Adipose tissue (tissue), 3 donors: ENCODE results near the gene GRIN2B. TPM values are rescaled to one million over a fixed set of nuclear protein-coding genes. Genes with fewer than 3 reads are reported as not detected.

ENCODE experiments used
- H3K27ac ChIP-seq: one replicate; pipeline ENCODE4 v1.5.1; 2013; ENCODE audit warnings: low read depth, low read length
- WGBS, 3 donors: extraction: QIAGEN DNeasy Blood & Tissue Kit; methylation state at CpG; one replicate each; pipeline ENCODE4 v1.1.7; 2013; 5-methylcytosine and 5-hydroxymethylcytosine counted together
- polyA plus RNA-seq, 3 donors: library from polyadenylated mRNA; stranded (reverse); fragments of 200-250 nt; gene quantifications; one replicate each; pipeline ENCODE4 v1.2.3, GENCODE V29; 2013
- donor health status: healthy with polysubstance abuse.
- donor health status: Bipolar disorder and iron deficiency.
- donor health status: healthy.

The GRIN2B gene
- polyA plus RNA-seq, result under 1 TPM in 2 of 3 donors, not detected in 1; 0.01 to 0.16 TPM

DNA sequence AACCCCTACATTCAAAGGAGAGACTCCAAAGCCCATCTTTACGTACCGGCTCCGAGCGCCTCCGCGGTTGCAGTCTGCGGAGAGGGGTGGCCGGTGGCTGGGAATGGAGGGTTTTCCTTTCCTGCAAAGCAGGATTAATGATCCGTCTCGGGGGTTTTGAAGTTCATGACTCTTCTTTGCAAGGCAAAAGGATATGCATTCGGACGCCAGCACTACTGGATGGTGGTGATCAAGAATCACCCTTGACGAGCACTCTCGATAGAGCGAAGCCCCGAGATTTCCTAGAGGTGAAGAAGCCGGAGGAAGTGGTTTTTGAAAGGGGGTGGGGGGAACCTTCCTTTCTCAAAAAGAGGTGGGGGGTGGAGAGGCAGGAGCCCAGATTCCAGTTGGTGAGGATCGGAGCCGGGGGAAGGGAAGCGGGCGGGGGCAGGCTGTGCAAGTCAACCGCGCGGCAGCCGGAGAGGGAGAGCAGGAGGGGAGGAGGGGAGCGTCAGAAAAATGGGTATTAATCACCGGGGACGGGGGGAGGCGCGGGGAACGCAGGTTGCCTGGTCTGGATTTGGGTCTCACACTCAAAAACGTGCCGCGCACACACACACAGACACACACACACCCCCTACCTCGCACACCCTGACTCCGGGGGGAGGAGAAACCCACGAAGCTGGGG, at the start of gene GRIN2B:
GRIN2B (minus strand) TSS at position 307 of the 667 bp plus-strand sequence. CDS start 115,394 bp downstream, outside the sequence.
- 2% methylated on average over 28 to 37 of the region's 37 CpGs for WGBS, 3 donors
- H3K27ac ChIP-seq, result no peak within 1 kb of the TSS

DNA sequence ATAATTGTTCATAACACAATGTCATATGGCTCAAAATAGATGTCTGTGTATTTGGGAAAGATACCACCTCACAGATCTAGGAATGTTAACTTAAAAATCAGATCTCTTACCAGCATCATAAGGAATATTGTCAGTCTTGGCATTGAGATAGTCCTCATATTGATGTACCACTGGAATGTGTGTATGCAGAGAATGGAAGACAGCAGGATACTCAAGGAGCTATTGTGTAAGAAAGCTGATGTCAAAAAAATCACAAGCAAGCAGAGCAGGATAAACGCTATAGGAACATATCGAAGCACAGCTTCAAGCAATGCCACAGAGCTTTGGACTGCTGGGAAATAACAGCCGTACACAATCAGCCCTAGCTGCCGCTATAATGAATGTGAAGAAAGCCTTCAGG, 45.1 kb upstream of the GRIN2B start:
- 82 to 91% (median 88%) methylated on average over 4 of the region's 4 CpGs for WGBS, 3 donors

DNA sequence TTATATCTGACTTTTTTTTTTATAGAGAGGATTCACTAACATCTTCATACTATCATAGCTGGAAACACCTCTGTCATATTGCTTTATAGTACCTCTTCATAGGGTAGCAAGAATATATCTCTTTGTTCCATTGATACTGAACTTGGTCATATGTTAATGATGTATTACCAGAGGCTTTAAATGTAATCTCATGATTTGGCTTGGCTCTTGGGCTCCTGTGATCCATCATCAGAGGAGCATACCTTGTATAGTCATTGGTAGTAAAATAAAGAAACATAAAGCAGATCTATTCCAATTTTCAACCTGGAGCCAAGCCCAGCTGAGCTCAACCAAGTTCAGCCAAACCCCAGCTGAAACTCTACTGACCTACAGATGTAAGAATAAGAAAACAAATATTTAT, 43.2 kb upstream of the GRIN2B start:
- H3K27ac ChIP-seq, result no peak overlapping the region

More for the DNA sequence above, 45.1 kb upstream of the GRIN2B start:
- no peak overlapping the region for H3K27ac ChIP-seq

DNA sequence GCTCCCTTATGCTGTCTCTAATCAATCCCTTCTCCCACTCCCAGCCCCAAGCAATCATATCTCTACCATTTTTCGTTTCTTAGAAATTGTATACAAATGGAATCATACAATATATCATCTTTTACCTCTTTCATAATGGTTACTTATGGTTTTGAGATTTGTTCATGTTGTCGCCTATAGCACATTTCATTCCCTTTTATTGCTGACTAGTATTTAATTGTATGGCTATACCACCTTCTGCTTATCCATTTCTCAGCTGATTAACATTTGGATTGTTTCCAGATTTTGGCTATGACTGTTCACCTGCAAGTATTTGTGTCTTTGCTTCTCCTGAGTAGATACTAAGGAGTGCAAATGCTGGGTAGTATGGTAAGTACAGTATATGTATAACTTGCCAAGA, 36.7 kb upstream of the GRIN2B start:
- no peak overlapping the region for H3K27ac ChIP-seq
- 67 to 70% (median 70%) methylated on average over 2 of the region's 2 CpGs for WGBS, 3 donors

DNA sequence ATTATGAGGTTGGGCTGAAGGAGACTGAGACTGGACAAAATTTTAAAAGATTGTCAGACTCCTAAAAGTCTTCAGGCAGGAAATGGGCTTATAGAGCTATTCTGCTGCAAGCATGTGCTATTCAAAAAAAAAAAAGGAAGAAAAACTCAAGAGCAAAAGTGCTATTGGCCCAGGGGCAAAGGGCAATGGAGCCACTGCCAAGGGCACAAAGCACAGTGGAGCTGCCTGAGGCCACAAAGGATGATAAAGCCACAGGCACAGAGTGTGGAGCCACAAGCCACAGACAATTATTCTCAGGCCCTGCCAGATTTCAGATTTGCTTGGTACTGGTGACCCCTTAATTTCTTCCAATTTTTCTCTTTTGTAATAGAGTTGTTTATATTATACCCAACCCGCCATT, 29.6 kb upstream of the GRIN2B start:
- H3K27ac ChIP-seq, result no peak overlapping the region
- 77 to 91% (median 89%) methylated on average over 1 of the region's 1 CpG for WGBS, 3 donors

DNA sequence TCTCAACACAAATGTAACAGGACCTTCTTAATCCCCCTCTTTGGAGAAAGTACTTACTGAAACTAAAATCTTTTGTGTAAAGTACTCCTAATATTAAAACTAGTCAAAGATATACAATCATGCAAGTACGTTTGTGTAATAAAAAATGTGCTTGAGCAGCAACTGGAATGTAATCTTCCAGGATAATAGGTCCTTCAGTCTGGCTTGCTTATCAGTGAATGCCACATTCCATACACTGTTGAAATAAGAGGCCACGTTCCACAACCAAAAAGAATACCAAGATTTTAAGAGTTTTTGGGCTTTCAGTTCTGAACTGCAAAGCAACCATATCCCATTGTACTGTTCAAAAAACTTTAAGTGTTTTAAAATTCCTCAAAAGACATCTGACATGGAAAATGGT, 26.2 kb upstream of the GRIN2B start:
- 14 to 32% (median 21%) methylated on average over 2 of the region's 2 CpGs for WGBS, 3 donors
- no peak overlapping the region for H3K27ac ChIP-seq

DNA sequence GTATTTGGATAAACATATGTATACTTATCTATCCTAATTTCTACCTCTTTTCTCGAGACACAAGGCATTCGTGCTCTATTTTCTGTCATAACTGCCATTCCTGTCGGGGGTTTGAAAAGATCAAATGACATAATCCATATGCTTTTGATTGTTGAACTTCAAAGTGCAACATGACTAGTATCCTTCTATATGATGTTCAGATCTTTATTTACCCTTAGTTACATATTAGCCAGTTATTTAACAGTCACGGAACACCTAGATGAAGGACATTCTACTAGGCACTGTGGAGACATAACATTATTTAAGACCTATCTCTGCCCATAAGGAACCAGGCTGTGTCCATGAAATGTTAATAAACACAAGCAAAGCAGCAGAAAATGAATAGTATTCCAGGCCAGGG, 11.2 kb upstream of the GRIN2B start:
- WGBS, 3 donors, result 45 to 87% (median 85%) methylated on average over 4 of the region's 4 CpGs

DNA sequence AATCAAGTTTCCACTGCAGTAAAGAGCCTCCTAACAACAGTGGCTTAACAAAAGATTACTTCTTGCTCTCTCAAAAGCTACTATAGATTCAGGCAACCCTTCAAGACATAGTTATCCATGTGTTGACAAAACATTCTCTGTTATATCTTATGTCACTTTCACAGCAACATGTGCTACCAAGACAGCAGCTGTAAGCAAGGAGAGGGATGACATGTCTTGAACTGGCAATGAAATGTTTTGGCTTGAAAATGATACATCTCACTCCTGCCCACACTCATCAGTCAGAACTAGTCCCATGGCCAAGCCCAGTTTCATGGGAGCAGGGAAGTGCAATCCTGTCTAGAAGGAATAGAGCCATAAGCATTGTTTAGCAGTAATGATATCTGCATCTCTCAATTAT, 10.7 kb upstream of the GRIN2B start:
- no peak overlapping the region for H3K27ac ChIP-seq

More for the DNA sequence above, 11.2 kb upstream of the GRIN2B start:
- H3K27ac ChIP-seq, result no peak overlapping the region

DNA sequence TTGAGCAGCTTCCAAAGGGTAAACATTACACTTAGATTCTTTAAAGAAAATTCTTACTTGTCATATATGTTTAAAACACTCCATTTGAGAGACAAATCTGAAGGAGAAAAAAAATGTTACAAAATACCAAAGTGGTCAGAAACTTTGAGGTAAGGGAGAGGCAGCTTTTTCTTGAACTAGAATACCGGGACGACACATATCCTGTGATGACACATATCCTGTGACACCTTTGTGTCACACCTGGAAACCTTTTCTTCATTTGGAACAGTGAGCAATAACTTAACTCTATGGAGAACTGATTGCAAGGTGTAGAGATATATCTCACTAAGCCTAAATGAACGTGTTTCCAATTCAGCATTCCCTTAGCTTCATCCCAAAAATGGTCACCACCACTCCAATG, 4.6 kb upstream of the GRIN2B start:
- WGBS, 3 donors, result 73 to 74% (median 74%) methylated on average over 3 of the region's 3 CpGs
- H3K27ac ChIP-seq, result no peak overlapping the region

DNA sequence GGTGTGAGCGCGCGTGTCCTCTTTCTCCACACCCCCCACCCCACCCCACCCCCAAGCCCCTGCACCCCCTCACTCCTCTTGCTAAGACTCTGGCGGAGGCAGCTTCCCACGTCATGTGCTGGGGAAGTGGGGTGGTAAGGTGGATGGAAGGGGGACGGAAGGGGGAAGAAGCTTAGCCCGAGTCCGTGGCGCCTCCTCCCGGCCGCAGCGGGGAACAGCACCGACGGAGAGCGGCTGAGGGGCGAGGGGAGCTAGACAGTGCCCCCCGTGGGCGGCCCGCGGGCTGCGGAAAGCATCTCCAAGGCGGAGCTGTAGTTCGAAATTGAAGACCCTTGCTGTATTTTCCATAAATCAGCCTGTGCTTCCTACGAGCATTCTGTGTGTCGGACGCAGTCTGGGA, 588 bp upstream of the GRIN2B start:
- 5 to 6% (median 6%) methylated on average over 24 to 26 of the region's 26 CpGs for WGBS, 3 donors
- no peak overlapping the region for H3K27ac ChIP-seq

DNA sequence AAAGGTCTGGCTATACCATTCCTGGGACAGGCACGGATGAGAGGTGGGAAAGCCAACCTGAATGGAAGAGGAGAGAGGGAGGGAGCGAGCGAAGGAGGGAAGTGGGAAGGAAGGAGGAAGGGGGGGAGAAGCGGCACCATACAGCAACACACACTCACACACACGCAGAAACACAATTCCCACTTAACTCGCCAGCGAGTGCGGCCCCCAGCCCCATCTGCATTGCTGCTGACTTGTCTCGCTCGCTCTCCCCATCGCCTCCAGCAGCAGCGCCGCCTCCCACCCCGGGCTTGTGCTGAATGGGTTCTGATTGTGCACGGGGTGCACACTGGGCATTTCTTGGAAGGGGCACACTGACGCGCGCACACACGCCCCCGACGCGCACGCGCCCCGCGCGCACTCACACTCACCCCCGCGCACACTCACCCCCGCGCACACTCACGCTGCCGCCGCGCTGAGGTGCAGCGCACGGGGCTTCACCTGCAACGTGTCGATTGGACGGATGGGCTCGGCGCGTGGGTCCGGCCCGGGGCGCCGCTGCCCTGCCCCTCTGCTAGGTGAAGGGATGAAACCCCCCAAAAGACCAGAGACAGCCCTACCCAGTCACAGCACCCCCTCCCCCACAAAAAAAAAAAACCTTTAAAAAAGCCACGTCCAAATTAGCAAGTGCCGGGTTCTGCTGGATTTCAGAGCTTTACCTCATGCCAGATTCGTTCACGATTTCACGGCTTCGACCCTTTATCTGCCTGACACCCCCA, 685 bp downstream of the GRIN2B start:
- H3K27ac ChIP-seq, result no peak overlapping the region
- 1 to 2% (median 2%) methylated on average over 43 to 53 of the region's 53 CpGs for WGBS, 3 donors

DNA sequence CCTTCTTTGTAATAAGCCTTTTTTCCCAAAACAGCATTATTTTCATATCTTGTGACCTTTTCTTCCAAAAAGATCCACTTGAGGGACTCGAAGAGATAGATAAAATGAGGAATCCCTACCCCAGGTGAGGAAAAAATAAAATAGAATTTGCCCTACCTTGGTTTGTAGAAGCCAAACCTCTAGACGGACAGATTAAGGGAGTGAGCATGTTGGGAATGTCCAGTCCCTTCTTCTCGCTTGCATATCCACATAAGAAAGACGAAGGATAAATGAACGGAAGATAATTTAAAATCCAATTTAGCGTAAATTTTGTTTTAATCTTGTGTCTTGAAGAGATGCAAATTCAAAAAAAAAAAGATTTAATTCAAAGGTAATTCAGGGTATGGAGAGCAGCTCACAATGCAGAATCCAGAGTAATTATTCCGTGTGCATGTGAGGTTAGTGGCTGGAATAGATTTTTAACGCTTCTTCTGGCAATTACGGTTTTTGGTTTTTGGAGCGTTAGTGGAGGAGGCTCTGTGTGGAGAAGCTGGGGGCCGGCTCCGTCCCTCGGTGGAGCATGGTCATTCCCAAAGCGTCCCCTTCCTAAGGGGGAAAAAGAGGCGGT, 1.5 kb downstream of the GRIN2B start:
- H3K27ac ChIP-seq, result no peak overlapping the region
- whole genome bisulfite sequencing, 3 donors, result 23 to 29% (median 26%) methylated on average over 15 of the region's 15 CpGs

DNA sequence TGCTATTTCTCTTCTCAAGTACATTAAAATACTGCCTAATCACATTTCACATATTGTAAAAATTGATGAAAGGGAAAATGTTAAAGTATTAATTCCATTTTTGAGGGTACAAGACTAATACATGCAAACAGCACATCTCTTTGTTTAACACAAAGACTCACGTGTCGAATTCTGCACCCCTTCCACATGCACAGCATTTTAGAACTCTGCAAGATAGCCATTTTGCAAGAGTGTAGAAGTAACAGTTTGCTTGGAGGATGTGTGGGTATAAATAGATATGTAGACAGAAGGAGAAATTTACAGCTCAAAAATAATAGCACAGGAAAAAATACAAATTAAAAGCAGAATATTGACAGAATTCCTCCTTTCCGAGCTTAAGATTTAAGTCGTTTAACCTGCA, 2.5 kb downstream of the GRIN2B start:
- no peak overlapping the region for H3K27ac ChIP-seq
- WGBS, 3 donors, result 71 to 80% (median 76%) methylated on average over 4 of the region's 4 CpGs

DNA sequence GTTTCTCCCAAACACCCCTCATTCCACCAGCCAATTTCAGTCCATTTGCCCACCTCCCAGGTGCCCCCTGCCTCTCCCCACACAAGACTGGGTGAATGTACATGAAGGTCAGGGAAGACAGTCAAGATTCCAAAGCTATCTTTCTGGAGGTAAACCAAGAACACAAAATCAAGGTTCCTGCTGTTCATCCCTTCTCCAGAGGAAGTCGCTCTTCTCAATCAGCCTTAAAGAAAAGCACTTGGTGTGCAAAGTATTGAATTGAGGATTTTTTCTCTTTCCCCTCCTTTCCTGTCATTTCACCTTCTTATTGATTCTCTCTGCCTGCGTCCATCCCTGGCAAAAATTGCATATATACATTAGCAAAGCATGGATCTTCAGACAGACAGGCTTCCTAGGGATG, 4.5 kb downstream of the GRIN2B start:
- WGBS, 3 donors, result 74 to 81% (median 79%) methylated on average over 2 of the region's 2 CpGs
- no peak overlapping the region for H3K27ac ChIP-seq

DNA sequence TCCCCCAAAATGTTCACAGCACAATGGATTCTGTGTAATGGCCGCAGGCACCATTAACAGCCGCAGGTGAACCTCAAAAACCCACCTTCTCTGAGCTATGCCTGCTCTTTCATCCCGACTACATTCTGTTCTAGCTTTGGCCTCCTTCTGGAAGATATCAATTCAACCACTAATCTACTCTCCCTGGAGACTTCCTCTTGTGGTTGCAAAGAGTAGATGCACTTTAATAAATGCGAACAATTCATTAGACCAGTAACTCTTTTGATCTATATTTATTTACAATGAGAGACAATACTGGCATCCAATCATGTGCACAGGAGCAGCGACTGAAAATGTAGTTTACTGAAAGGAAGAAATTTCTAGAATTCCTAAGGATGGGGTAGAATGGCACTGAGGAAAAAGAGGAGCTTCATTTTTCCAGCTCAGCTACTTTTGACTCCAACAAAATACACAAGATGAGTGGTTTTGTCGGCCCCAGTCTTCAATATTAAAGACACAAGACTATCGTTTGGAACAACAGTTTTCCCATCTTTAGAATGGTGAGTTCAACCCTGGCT, 5.3 kb downstream of the GRIN2B start:
- H3K27ac ChIP-seq, result no peak overlapping the region
- 67 to 69% (median 68%) methylated on average over 7 of the region's 7 CpGs for WGBS, 3 donors

DNA sequence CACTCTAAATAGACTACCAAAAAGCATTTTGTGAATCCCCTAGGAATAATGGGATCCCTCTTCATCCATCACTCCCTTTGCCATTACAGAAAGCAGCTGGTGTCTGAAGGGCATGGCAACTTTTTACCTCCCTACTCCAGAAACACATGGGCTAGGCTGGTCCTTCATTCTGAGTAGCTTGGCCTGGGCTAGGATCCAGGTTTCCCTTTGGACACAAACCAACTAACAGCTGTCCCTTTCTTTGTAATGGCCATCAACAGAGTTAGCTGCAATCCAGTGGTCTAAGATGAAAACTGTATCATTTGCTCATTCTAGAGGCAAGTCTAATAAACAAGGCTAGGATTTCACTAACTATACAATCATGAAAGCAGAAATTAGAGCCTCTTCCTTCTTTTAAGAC, 7.4 kb downstream of the GRIN2B start:
- no peak overlapping the region for H3K27ac ChIP-seq

DNA sequence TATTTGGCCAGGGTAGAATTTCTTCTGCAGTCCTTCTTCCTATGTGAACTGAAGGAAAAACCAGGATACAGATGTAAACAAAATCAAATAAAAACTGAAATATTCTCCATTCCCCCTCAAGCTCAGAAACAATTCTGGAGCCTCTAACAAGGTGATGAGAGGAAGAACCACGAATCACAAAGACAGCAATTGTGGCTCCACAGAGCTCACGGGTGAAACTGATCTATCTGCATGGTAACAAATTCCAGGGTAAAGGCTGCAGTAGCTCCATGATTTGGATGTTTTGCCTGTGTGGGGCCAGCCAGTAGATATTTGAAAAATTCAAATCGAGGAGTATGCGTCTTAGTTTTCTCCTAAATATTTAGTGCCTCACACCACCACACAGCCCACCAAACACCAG, 10.6 kb downstream of the GRIN2B start:
- 66 to 74% (median 67%) methylated on average over 4 of the region's 4 CpGs for WGBS, 3 donors
- H3K27ac ChIP-seq, result no peak overlapping the region

DNA sequence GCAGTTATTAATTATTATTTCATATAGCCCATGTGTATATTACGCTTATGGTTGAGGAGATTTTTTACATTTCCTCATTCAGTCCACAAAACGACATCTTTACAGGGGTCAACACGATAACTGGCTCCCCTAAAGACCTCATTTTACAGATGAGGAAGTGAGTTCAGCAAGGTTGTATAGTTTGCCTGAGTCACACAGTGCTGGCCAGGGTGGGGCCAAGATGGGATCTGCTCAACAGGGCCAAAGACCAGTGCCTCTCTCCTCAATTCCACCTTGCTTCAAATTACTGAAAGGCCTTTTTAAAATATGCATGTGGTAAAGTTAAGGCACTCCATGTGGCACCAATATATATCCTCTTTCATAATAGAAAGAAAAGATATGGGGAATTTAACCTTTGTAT, 13.1 kb downstream of the GRIN2B start:
- 81 to 84% (median 82%) methylated on average over 3 of the region's 3 CpGs for WGBS, 3 donors
- H3K27ac ChIP-seq, result no peak overlapping the region

DNA sequence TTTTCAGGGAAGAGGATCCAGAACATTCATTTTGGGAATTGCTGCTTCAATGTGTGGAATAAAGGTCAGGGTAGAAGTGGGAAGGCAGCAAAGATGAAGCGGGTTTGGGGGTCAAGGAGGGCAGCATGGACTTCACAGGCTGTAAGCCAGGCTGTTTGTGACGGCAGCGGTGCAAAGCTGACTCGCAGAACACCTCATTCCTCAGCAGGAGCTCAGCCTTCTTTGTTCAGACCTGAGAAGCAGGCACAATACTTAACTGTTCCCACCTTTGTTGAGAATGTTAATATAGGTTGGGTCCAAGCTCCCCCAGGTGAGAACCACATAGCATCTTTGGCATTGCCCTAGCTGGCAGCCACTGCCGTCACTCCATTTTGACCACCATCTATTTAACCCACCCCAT, 16.7 kb downstream of the GRIN2B start:
- 57 to 82% (median 77%) methylated on average over 5 of the region's 5 CpGs for WGBS, 3 donors
- H3K27ac ChIP-seq, result no peak overlapping the region
